ENCODE results near the gene CCDC12.

Gene CCDC12

DNA sequence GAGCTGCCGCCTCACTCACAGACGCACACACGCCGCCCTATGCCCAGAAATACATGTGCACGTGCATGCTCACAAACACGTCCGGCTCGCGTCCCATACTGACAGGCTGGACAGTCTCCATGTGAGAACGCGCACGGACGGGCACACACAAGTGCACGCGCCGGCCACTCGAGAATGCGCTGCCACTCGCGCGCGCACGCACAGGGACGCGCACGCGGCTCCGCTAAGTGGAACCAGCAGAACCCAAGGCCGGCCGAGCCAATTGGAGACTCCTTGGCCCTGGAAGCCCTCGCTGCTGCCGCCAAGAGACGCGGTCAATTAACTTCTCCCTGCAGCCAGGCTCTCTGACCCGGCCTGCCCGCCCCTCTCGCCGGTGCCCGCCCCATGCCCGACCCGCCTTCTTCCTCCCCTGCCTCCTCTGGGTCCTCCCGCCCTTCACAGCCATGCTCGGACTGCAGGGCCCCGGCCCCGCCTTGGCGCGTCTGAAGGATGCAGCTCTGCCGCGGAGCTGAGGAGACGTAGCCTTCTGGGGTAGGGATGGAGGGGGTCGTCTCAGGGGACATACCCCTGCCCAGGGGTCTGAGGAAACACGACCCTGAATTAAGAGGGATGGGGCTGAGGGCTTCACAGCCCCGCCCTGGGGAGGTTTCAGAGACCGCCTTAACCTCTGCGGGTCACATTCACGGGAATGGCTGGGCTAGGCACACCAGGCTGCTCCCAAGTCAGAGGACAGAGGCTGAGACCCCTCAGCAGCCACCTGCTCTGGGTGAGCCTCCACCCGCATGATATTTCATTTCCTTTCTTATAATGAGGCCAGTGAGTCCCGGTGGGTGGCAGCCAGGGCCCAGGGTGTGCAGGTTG lies 84.0 kb downstream of the CCDC12 start:
- TF ChIP-seq, protein P1, sequence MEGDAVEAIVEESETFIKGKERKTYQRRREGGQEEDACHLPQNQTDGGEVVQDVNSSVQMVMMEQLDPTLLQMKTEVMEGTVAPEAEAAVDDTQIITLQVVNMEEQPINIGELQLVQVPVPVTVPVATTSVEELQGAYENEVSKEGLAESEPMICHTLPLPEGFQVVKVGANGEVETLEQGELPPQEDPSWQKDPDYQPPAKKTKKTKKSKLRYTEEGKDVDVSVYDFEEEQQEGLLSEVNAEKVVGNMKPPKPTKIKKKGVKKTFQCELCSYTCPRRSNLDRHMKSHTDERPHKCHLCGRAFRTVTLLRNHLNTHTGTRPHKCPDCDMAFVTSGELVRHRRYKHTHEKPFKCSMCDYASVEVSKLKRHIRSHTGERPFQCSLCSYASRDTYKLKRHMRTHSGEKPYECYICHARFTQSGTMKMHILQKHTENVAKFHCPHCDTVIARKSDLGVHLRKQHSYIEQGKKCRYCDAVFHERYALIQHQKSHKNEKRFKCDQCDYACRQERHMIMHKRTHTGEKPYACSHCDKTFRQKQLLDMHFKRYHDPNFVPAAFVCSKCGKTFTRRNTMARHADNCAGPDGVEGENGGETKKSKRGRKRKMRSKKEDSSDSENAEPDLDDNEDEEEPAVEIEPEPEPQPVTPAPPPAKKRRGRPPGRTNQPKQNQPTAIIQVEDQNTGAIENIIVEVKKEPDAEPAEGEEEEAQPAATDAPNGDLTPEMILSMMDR (conservative IDR thresholded peaks at IDR 0.05; ENCODE audit: low read depth) = 0 out of 2 replicates have a peak, but pooled peaks have one; percentile 8
- peak overlapping the region; percentile 43 for H3K27ac ChIP-seq
- DNase-seq (ENCODE audit: low spot score) = peak; percentile 64
- ChIA-PET CTCF (no interaction called here), POLR2A (ENCODE audit: low non-redundant PET) (no interaction called here)

DNA sequence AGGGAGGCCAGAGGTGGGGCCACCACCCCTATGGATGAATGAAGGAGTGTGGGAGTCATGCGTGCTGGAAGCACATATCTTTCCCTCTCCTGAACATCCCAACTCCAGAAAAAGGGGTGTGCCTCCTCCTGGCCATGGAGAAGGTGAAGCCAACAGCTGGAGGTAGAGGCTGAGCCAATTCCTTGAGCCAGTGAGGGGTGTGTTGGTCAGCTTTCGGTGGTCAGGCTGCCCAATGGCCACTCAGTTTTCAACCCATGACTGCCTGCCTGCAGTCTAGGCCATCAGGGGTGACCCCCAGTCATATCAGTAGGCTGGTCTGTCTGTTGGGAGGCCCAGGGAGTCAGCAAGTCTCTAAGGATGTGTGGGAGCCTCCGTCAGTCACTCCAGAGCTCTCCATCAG lies 85.4 kb downstream of the CCDC12 start:
- ChIA-PET POLR2A (ENCODE audit: low non-redundant PET) (no interaction called here), CTCF (no interaction called here)
- no peak overlapping the region for H3K27ac ChIP-seq
- TF ChIP-seq, protein P1 (conservative IDR thresholded peaks at IDR 0.05; ENCODE audit: low read depth) = no peak
- DNase-seq (ENCODE audit: low spot score) = no peak

DNA sequence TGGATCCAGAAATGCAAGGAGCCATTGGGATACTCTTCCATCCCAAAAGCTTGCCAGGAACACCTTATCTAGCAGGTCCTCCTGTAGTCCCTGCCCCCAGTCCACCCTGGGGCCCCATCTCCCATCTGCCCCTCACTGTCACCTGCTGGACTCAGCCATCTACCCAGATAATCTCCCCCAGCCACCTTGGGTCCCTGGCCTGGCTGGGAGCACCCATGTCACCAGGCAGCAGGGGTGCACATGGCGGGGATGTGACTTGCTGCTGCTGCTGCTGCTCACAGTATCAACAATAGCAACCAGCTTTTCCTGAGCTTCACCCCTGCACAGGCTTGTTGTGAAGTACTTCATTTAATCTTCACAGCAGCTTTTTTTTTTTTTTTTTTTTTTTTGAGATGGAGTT lies 86.4 kb downstream of the CCDC12 start:
- TF ChIP-seq, protein P1 (conservative IDR thresholded peaks at IDR 0.05; ENCODE audit: low read depth) = no peak
- no peak for DNase-seq (ENCODE audit: low spot score)
- no peak overlapping the region for H3K27ac ChIP-seq
- ChIA-PET POLR2A (ENCODE audit: low non-redundant PET) (no interaction called here), CTCF (interaction anchor here (0.7 kb wide), 1 partner anchor 70 kb away, joined by 5 read pairs; no protein-coding TSS in a partner anchor)

DNA sequence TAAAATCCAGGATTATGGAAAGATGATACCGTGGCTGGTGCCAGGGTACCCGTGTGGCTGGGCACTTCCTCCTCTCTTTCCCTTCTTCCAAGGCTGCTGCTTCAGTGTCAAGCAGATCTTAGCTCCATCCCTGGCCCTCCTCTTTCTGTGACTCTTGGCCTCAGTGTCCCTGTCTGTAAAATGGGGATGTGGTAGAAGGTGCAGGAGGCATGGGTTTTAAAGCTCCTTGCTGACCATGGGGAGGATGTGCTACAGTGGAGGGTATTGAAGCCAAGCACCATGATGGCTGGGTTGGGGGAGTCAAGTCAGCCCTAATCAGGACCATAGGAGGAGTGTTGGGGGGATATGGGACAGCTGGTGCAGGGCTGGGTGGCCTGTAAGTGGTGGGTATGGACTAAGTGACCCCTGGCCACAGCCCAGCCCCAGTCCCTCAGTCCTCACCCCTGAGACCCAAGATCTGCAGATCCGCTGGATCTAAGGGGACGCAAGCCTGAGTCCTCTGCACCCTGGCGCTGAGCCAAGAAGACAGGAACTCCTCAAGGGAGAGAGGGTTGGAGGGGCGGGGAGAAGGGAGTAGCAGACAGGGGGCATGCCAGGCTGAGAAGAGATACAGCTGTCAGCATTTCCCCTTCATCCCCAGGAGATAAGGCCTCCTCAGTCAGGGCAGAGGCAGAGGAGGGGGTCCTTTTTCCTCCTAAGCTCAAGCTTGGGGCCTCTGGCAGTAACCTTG lies 87.0 kb downstream of the CCDC12 start:
- ChIA-PET CTCF (interaction anchor here (0.7 kb wide), 1 partner anchor 70 kb away, joined by 5 read pairs; no protein-coding TSS in a partner anchor), POLR2A (ENCODE audit: low non-redundant PET) (no interaction called here)
- TF ChIP-seq, protein P1 (conservative IDR thresholded peaks at IDR 0.05; ENCODE audit: low read depth) = no peak
- no peak for DNase-seq (ENCODE audit: low spot score)
- H3K27ac ChIP-seq = no peak overlapping the region

DNA sequence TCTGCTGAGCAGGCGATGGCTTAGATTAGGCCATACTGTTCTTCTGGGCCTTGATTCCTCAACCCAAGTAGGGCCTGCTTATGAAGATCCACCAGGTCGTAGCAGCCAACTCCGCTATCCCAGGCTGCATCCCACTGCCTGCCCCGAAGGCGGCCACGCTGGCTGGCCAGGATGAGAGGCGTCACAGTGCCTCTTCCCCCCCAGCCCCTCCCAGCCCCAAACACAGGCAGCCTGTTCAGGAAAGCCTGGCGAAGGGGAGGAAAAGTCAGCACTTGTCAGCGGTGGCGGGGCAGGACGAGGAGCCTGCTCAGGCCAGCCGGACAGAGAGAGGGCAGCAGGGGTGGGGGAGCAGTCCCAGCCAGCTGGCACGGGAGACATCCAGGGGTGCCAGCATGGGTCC lies 87.8 kb downstream of the CCDC12 start:
- H3K27ac ChIP-seq = no peak overlapping the region
- ChIA-PET CTCF (no interaction called here), POLR2A (ENCODE audit: low non-redundant PET) (no interaction called here)
- TF ChIP-seq, protein P1 (conservative IDR thresholded peaks at IDR 0.05; ENCODE audit: low read depth) = no peak
- DNase-seq (ENCODE audit: low spot score) = no peak

DNA sequence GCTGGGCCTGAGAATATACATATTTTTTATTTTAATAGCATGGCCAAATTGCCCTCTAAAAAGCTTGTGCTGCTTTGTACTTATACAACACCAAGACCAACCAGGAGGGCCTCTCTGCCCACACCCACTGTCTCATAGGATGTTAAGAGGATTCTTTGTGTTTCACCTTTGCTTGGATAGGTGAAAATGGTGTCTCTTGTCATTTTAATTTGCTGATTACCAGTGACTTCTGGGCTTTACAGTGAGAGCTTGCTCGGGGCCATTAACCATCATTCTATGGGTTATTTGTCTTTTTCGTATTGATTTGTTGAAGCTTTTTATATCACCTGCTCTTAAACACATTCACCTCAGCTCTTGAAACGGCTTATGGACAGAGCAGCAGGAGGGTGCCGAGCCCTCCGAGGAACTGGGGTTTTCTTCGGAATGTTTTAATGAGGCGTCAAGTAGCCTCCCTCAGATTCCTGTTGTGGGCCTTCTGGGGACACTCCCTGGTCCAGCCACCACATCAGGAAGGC lies 88.5 kb downstream of the CCDC12 start:
- CTCF ChIA-PET = interaction anchor here (1.2 kb wide), 1 partner anchor 22 kb away, joined by 3 read pairs; no protein-coding TSS in a partner anchor
- no peak for DNase-seq (ENCODE audit: low spot score)
- POLR2A ChIA-PET (ENCODE audit: low non-redundant PET) = no interaction called here
- H3K27ac ChIP-seq = no peak overlapping the region
- TF ChIP-seq, protein P1 (conservative IDR thresholded peaks at IDR 0.05; ENCODE audit: low read depth) = no peak

Measured in RWPE1 (cell line).